ENCODE results near the gene SSBP2.
A peak's percentile ranks its signal among the peaks of the same experiment; 100 is the strongest.
"Not testable (repeated sequence)": the region's sequence is repeated elsewhere in the genome, so short reads cannot be mapped to it uniquely, and the experiment has no call there.

SSBP2 gene

DNA sequence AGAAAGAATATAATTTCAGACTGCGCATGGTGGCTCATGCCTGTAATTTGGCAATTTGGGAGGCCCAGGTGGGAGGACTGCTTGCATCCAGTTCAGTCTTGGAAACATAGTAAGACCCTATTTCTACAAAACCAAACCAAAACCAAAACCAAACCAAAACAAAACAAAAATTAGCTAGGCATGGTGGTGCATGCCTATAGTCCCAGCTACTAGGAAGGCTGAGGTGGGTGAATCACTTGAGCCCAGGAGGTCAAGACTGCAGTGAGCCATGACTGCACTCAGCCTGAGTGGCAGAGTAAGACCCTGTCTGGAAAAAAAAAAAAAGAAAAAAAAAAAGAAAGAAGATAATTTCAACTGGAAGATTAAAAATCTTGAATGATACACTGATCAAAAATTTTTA lies 220.0 kb downstream of the SSBP2 start:
- H3K4me1 Mint-ChIP-seq: peaks cover 29% of the 10 kb centered on the region
- H3K4me3 Mint-ChIP-seq: no peak overlapping the region
- H3K27ac Mint-ChIP-seq: no peak overlapping the region
- no peaks in the 10 kb centered on the region for H3K27me3 Mint-ChIP-seq
- ATAC-seq (peak; percentile 64), DNase-seq (no peak)
- H3K9me3 Mint-ChIP-seq: no peaks in the 10 kb centered on the region

DNA sequence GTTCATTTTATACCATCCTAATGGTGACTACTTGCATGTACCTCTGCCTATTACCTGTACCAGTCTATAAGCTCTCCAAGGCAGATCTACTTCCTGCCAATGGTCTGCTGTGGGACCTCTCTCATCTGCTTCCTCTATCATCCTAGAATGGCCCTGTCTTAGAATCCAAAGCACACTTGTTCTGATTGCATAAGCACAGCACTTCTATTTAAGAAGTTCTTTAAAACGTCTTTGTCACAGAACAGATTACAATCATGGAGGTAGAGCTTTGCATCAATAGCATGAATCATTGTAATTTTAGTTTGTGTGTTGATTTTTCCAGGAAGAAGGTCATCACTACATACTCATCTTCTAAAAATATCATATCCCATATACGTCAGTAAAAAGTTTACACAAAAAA lies 225.2 kb downstream of the SSBP2 start:
- H3K9me3 Mint-ChIP-seq: no peaks in the 10 kb centered on the region
- H3K4me3 Mint-ChIP-seq: peak overlapping the region in 1 of 2 donors; percentile 14
- peaks cover 7% of the 10 kb centered on the region for H3K4me1 Mint-ChIP-seq
- ATAC-seq (peak; percentile 59), DNase-seq (no peak)
- H3K27ac Mint-ChIP-seq: peak overlapping the region; percentile 51 to 91
- no peaks in the 10 kb centered on the region for H3K27me3 Mint-ChIP-seq

DNA sequence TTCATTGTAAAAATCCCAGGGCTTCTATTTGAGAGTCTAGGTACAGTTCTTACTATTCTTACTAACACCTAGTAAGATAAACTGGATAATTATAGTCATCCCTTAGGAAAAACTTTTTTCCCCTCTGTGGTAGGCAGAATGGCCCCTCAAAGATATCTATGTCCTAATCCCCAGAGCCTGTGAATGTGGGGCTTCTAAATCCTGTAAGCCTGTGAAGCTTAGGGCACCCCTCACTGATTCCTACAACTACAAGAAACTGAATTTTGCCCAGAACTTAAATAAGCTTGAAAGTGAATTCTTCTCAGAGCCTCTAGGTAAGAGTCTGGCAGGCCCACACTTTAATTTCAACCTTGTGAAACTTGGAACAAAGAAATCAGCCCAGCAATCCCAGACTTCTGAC lies 226.9 kb downstream of the SSBP2 start:
- Mint-ChIP-seq H3K4me1 (peaks cover 7% of the 10 kb centered on the region), H3K27ac (no peak overlapping the region), H3K4me3 (no peak overlapping the region), H3K27me3 (no peaks in the 10 kb centered on the region), H3K9me3 (no peaks in the 10 kb centered on the region)
- DNase-seq: no peak
- no peak for ATAC-seq

DNA sequence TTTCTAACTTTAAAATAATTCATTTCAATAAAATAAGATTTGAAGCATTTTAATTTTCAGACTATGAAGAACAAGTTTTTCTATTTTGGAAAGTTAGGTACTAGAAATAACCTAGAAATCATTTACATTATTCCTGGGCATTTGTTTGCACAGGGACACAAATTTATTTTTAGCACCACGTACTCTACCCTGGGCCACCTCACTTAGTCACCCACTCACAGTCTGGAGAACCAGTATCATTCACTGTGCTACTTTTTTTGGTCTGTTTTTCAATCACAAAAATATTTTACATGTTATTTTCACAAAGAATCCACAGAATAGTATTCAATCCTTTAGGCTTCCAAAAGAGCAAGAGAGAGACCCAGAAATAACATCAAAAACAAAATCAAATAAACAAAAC lies 228.3 kb downstream of the SSBP2 start:
- Mint-ChIP-seq H3K9me3 (no peaks in the 10 kb centered on the region), H3K4me1 (peaks cover 7% of the 10 kb centered on the region), H3K4me3 (no peak overlapping the region), H3K27ac (no peak overlapping the region), H3K27me3 (no peaks in the 10 kb centered on the region)
- ATAC-seq (no peak), DNase-seq (no peak)

DNA sequence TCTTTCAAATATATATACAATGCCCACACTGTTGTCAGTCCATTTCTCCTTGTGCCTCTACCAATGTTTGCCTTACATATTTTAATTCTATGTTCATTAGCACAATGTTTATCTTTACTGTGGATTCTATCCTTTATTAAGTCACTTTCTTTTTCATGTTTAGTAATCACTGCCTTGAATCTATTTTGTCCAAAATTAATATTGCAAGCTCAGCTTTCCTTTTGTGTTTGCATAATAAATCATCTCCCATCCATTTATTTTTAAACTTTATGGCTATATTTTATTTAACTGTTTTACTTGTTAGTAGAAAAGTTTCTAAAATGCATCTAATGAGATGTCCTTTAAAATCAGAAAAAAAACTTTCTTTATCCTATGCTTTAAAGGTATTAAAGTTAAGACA lies 230.1 kb downstream of the SSBP2 start:
- DNase-seq: no peak
- ATAC-seq: no peak
- H3K27ac Mint-ChIP-seq: no peak overlapping the region
- H3K9me3 Mint-ChIP-seq: no peaks in the 10 kb centered on the region
- H3K4me1 Mint-ChIP-seq: peaks cover 6% of the 10 kb centered on the region
- no peak overlapping the region for H3K4me3 Mint-ChIP-seq
- no peaks in the 10 kb centered on the region for H3K27me3 Mint-ChIP-seq

DNA sequence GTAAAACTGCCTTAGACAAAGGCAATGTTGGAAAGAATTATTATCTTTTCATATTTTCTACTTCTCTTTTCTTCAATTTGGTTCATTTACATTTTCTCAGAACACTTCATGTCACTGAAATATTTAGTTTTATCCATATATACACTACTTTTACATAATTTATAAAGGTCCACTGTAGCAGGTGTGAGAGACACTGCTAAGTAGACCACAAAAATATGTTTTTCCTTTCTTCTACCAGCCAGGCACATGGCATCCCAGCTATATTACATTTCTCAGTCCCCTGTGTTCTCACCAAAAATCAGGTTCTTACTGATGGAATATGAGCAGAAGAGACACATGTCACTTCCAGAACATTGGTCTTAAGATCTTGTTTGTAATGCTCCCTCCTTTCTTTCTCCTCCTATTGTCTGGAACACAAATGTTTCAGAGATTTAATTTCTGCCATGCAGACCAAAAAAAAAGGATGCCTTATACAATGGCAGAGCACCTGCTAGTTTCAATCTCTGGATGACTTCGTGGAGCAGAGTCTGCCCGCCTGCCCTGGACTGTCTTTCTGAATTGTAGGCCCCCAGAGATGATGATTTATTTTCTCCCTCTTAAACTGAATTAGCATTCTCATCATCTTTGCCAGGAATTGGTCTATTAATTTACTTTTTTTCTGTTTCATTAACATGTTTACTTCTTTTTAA lies 231.5 kb downstream of the SSBP2 start:
- H3K27me3 Mint-ChIP-seq: no peaks in the 10 kb centered on the region

DNA sequence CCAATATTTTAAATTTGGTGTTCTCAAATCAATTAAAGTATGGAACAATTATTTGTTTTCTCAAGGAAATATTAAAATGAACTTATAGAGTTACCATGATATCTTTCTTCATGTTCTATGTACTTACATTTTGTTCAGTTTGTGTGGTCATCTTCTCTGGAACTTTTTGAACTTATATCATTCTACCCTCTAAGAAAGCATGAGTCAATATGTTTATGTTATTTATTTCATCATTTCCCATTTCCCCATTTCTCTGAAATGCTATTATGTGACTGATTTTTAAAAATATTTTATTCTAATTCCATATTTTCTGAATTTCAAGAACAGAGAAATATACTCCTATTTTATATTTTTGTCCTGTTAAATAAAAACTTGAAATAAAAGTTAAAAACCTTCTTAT lies 233.4 kb downstream of the SSBP2 start:
- no peaks in the 10 kb centered on the region for H3K4me1 Mint-ChIP-seq
- H3K27ac Mint-ChIP-seq: no peak overlapping the region
- no peaks in the 10 kb centered on the region for H3K9me3 Mint-ChIP-seq
- no peak for ATAC-seq
- no peak for DNase-seq
- H3K27me3 Mint-ChIP-seq: no peaks in the 10 kb centered on the region
- H3K4me3 Mint-ChIP-seq: no peak overlapping the region

More for the DNA sequence above, 231.5 kb downstream of the SSBP2 start:
- ATAC-seq (no peak), DNase-seq (no peak)
- H3K4me3 Mint-ChIP-seq: no peak overlapping the region
- no peak overlapping the region for H3K27ac Mint-ChIP-seq
- no peaks in the 10 kb centered on the region for H3K9me3 Mint-ChIP-seq
- no peaks in the 10 kb centered on the region for H3K4me1 Mint-ChIP-seq

DNA sequence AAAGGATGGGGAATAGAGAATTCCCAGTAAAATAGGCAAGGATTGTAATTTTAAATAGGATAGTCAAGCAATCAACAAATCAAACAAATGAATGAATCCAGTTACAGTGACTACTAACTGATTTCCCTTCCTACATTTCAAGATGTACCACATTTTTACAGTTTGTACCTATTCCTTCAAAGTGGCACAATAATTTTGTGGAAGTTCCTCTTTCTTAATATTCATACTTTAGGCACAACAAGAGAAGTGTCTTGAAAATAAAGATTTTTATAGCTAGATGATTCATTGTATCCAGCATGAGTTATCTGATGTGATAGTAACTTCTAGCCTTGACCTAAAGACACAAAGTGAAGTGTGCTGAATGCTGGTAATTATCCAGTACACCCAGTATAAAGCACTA lies 234.8 kb downstream of the SSBP2 start:
- H3K4me1 Mint-ChIP-seq: no peaks in the 10 kb centered on the region
- no peaks in the 10 kb centered on the region for H3K9me3 Mint-ChIP-seq
- ATAC-seq (no peak), DNase-seq (no peak)
- H3K4me3 Mint-ChIP-seq: no peak overlapping the region
- no peak overlapping the region for H3K27ac Mint-ChIP-seq
- no peaks in the 10 kb centered on the region for H3K27me3 Mint-ChIP-seq

DNA sequence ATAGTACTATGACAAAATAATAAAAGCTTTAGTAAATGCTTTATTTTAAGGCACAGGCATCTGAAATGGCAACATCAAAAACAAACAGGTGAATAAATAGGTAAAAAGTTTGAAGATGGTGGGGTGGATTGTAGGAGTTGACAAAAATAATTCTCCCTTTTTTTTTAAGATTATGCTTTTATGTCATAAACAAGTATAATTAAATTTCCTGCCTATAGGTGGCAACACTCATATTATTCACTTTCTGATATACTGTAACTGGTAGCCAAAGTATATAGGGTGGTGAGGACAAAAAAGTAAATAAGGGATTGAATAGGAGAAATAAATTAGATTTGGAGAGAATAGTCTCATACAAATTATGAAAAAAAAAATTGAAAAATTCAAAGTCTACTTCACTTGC lies 236.9 kb downstream of the SSBP2 start:
- H3K9me3 Mint-ChIP-seq: no peaks in the 10 kb centered on the region
- H3K27ac Mint-ChIP-seq: no peak overlapping the region
- DNase-seq (no peak), ATAC-seq (no peak)
- no peaks in the 10 kb centered on the region for H3K4me1 Mint-ChIP-seq
- no peak overlapping the region for H3K4me3 Mint-ChIP-seq
- no peaks in the 10 kb centered on the region for H3K27me3 Mint-ChIP-seq

DNA sequence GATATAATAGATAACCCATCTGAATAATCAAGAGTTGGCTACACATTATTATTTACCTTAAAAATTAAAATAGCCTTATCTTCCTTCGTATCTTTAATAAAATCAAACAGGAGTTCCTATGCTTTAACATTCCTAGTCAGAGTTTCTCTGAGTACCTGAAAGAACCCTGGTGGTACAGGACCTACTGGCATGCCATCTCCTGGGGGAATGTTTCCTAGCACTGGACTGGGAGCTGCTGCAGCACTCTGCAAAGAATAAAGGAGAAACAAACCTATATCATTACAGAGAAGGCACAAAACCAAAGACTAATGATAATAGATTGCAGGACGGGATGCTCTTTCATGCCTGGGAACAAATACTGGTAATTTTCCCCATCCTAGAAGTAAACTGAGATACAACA lies 237.4 kb downstream of the SSBP2 start:
- DNase-seq: no peak
- Mint-ChIP-seq H3K27ac (no peak overlapping the region), H3K4me1 (no peaks in the 10 kb centered on the region), H3K27me3 (no peaks in the 10 kb centered on the region), H3K4me3 (no peak overlapping the region), H3K9me3 (no peaks in the 10 kb centered on the region)
- ATAC-seq: no peak

DNA sequence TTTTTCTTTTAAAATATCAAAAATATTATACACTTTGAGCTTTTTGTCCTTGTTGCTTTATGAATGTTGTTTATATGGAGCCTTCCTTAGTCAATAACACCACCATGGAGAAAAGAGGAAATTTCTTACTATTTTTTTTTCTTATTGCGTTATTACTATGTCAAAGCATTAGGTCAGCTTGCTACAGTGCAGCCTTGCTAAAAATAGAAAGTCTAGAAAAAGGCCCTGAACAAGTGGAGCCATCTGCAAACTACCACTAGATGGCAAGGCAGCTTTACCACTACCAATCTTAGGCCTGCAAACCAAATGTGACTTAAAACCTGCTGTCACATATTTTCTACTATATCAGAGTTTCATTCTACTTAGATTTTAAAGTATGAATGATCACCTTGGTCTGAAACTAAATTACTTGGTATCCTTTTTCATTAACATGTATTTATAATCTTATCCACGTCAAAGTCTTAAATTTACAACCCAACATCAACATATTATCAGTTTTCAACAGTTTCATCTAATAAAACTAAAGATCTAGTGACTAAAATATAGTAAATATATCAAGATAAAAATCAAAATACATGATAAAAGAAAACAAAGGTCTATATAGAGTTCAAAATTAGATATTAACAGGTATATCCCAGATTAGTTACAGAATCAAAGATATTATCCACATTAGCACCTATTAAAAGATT lies 243.9 kb downstream of the SSBP2 start:
- Mint-ChIP-seq H3K27me3 (no peaks in the 10 kb centered on the region), H3K9me3 (peaks cover 6 to 7% of the 10 kb centered on the region in 2 donors), H3K27ac (no peak overlapping the region), H3K4me1 (no peaks in the 10 kb centered on the region), H3K4me3 (no peak overlapping the region)
- ATAC-seq (peak; percentile 99), DNase-seq (peak; percentile 29 to 52)

DNA sequence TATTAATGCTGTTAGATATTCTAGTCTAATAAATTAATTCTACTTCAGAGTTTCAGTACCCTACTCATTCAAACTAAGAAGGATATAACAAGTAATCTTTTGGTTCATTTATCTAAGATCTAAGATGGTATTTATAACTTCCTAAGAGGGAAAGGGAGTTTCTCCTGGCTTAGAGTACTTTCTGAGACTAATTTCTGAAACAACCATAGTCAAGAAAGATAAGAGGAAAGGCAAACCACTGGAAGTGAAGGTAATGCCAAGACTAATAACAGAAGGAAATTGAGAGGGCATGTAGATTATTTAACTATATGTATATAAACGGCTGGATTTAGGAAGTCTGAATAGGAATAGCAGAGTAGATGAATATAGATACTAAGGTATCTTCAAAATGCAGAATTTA lies 244.5 kb downstream of the SSBP2 start:
- DNase-seq: no peak
- Mint-ChIP-seq H3K4me3 (no peak overlapping the region), H3K27me3 (no peaks in the 10 kb centered on the region), H3K27ac (no peak overlapping the region), H3K9me3 (peaks cover 9% of the 10 kb centered on the region in 2 donors), H3K4me1 (no peaks in the 10 kb centered on the region)
- ATAC-seq: no peak

DNA sequence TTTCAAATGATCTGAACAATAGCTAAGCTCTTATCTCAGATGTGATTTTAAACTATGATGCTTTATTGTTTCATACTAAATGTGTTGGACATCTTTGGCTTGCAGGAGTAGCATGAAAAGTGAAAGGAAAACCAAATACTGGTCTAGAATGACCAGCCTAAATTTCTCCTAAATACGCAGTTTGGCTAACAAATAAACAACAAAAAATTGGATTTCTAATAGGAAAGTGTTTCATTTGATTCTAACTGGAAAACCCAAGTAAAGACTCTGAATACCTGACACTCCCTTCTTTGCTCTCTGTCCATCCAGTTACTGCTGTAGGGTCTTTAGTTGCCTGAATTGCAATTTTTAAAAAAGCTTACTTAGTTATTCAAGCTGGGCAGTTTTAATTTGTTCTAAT lies 245.2 kb downstream of the SSBP2 start:
- no peaks in the 10 kb centered on the region for H3K27me3 Mint-ChIP-seq
- H3K9me3 Mint-ChIP-seq: peaks cover 9% of the 10 kb centered on the region in 2 donors
- ATAC-seq: no peak
- no peak for DNase-seq
- H3K4me1 Mint-ChIP-seq: no peaks in the 10 kb centered on the region
- H3K27ac Mint-ChIP-seq: no peak overlapping the region
- H3K4me3 Mint-ChIP-seq: no peak overlapping the region

DNA sequence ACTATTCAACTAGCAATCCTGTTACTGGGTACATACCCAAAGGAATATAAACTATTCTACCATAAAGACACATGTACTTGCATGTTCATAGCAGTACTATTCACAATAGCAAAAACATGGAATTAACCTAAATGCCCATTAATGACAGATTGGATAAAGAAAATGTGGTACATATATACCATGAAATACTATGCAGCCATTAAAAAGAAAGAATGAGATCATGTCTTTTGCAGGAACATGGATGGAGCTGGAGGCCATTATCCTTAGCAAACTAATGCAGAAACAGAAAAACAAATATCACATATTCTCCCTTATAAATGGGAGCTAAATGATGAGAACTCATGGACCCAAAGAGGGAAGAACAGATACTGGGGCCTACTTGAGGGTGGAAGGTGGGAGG lies 247.3 kb downstream of the SSBP2 start:
- not testable (repeated sequence) for H3K27ac Mint-ChIP-seq, ATAC-seq

DNA sequence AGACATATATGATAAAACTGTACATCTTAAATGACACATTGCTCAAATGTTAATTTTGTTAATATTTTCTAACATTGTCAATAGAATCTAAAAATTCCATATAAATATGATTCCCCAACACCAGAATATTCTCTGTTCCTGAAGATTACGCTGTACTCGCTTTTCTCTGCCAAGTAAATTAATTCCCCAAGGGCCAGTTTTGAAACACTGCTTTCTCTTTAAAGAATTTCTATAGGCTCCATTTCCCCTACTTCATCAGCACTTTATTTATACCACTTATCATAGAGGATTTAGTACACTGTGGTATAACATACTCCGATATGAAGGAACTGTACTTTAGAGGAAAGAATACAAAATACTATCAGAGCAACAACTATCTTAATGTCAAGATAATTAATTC lies 255.6 kb downstream of the SSBP2 start:
- no peak for ATAC-seq
- Mint-ChIP-seq H3K4me1 (no peaks in the 10 kb centered on the region), H3K27ac (no peak overlapping the region), H3K9me3 (no peaks in the 10 kb centered on the region), H3K4me3 (no peak overlapping the region), H3K27me3 (no peaks in the 10 kb centered on the region)
- DNase-seq: no peak

More for the DNA sequence above, 247.3 kb downstream of the SSBP2 start:
- not testable (repeated sequence) for H3K4me3 Mint-ChIP-seq, H3K4me1 Mint-ChIP-seq, DNase-seq, H3K27me3 Mint-ChIP-seq, H3K9me3 Mint-ChIP-seq

DNA sequence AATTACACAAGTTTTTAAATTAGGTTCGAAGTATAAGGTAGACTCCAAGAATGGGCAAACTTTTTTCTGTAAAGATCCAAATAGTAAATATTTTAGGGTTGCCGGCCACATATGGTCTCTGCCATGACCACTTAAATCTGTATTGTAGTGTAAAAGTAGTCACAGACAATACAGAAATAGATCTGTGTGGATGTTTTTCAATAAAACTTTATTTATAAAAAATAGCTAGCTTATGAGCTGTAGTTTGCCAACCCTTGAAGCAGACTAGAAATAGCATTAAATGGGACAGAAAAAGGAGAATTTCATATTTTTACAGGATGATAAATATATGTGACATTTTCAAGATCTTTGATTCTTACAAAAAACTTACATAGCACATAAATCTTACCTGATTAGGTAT lies 262.0 kb downstream of the SSBP2 start:
- H3K27ac Mint-ChIP-seq: no peak overlapping the region
- ATAC-seq (no peak), DNase-seq (no peak)
- H3K27me3 Mint-ChIP-seq: no peaks in the 10 kb centered on the region
- no peaks in the 10 kb centered on the region for H3K9me3 Mint-ChIP-seq
- H3K4me1 Mint-ChIP-seq: no peaks in the 10 kb centered on the region
- H3K4me3 Mint-ChIP-seq: no peak overlapping the region

DNA sequence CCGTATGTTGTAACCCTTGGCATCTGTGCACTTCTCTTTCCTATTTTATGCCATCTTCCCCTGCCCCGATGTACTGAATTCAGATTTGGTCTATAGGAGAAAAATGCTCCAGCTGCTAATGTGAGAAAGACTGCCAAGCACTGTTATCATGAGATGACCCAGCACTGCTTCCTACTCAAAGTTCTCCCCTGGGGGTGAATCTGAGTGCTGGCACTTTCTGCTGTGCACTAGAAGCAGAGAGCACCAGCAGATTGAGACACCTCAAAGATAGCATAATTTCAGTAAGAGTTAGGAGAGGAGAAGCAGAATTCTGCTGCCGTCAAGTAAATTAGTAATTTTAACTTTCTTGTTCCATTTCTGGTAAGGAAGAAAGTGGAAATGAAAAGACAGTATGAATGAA lies 264.2 kb downstream of the SSBP2 start:
- Mint-ChIP-seq H3K4me1 (no peaks in the 10 kb centered on the region), H3K27me3 (no peaks in the 10 kb centered on the region), H3K27ac (no peak overlapping the region), H3K4me3 (no peak overlapping the region), H3K9me3 (no peaks in the 10 kb centered on the region)
- DNase-seq (no peak), ATAC-seq (no peak)
